Stimulated activated CD8-positive, alpha-beta memory T cell treated with anti-CD3 and anti-CD28 coated beads, Interleukin-15, amount 100 ng/mL, for 24 hours (primary cell): ENCODE data around the gene NRAS.
"Not testable (repeated sequence)": the region's sequence is repeated elsewhere in the genome, so short reads cannot be mapped to it uniquely, and the experiment has no call there.

Experiments used
- DNase-seq: peaks from one replicate; pipeline ENCODE4 v3.0.0-alpha.2; 2020; ENCODE audit warnings: low read depth

NRAS gene

GRCh38 chr1:114716304-114717170, at the start of gene NRAS:
Gene NRAS (minus strand): TSS chr1:114716771. CDS start chr1:114716160, 611 bp downstream.
- DNase-seq = peak; percentile 96

- DNase-seq = no peak
Observed at GRCh38 chr1:114764689-114765088, 48.1 kb upstream of the NRAS start.

GRCh38 chr1:114758256-114758832, 41.8 kb upstream of the NRAS start:
- no peak for DNase-seq

GRCh38 chr1:114757455-114758255, 41.1 kb upstream of the NRAS start, which contains the start of gene CSDE1:
Gene CSDE1 (minus strand): TSS chr1:114757984. CDS start chr1:114739890, 18,094 bp downstream.
- peak; percentile 83 for DNase-seq

GRCh38 chr1:114756949-114757454, 40.4 kb upstream of the NRAS start:
- DNase-seq = no peak

- DNase-seq = no peak
Observed at GRCh38 chr1:114756009-114756892, 39.7 kb upstream of the NRAS start.

- DNase-seq = no peak
Observed at GRCh38 chr1:114755006-114755931, 38.7 kb upstream of the NRAS start.

GRCh38 chr1:114753702-114754101, 37.1 kb upstream of the NRAS start:
- not testable (repeated sequence) for DNase-seq

- no peak for DNase-seq
Observed at GRCh38 chr1:114753143-114753542, 36.6 kb upstream of the NRAS start.

- no peak for DNase-seq
Observed at GRCh38 chr1:114750780-114751179, 34.2 kb upstream of the NRAS start.

GRCh38 chr1:114749835-114750234, 33.3 kb upstream of the NRAS start:
- no peak for DNase-seq

- DNase-seq = no peak
Observed at GRCh38 chr1:114746450-114747121, 30.0 kb upstream of the NRAS start.

GRCh38 chr1:114745291-114745690, 28.7 kb upstream of the NRAS start:
- no peak for DNase-seq

GRCh38 chr1:114741963-114742746, 25.6 kb upstream of the NRAS start:
- DNase-seq = no peak

GRCh38 chr1:114740331-114740730, 23.8 kb upstream of the NRAS start:
- DNase-seq = no peak

GRCh38 chr1:114737314-114737849, 20.8 kb upstream of the NRAS start:
- no peak for DNase-seq

GRCh38 chr1:114735479-114735878, 18.9 kb upstream of the NRAS start:
- DNase-seq = no peak

- DNase-seq = no peak
Observed at GRCh38 chr1:114729782-114730181, 13.2 kb upstream of the NRAS start.

- no peak for DNase-seq
Observed at GRCh38 chr1:114728553-114728952, 12.0 kb upstream of the NRAS start.
